Thoracic aorta (tissue), 2 donors: Measurements from ENCODE around the gene CD3D. TPM values are rescaled to one million over a fixed set of nuclear protein-coding genes. Genes with fewer than 3 reads are reported as not detected.

Experiments used
- ATAC-seq: fragments of 150-250 bp; one replicate; pipeline ENCODE4 v1.8.0; 2017; ENCODE audit warnings: low read depth; ENCODE audit not compliant: insufficient number of reproducible peaks, low FRiP score
- DNase-seq: peaks from one replicate; pipeline ENCODE4 v3.0.0-alpha.2; 2020; ENCODE audit warnings: low spot score
- H3K27ac ChIP-seq, 2 donors: fragments of 200-600 bp; sonication (generic); 1 replicate in 1 of 2; 2 replicates in 1 of 2; pipeline ENCODE4 v1.5.1; 2016; ENCODE audit warnings: mild to moderate bottlenecking in 2 of 2, moderate library complexity in 2 of 2
- H3K27me3 ChIP-seq: fragments of 200-600 bp; sonication (generic); replicated peaks from 2 replicates; pipeline ENCODE4 v1.6.0; 2016; ENCODE audit warnings: mild to moderate bottlenecking; ENCODE audit not compliant: insufficient read depth
- H3K36me3 ChIP-seq: fragments of 200-600 bp; sonication (generic); one replicate; pipeline ENCODE4 v1.5.1; 2016
- H3K4me1 ChIP-seq, 2 donors: fragments of 200-600 bp; sonication (generic); 1 replicate in 1 of 2; 2 replicates in 1 of 2; pipeline versions ENCODE4 v1.5.1 to v1.6.0; 2016; ENCODE audit warnings: low read depth in 2 of 2, mild to moderate bottlenecking in 1 of 2; ENCODE audit not compliant: control insufficient read depth in 1 of 2
- H3K4me3 ChIP-seq: fragments of 200-600 bp; sonication (generic); 2 replicates; pipeline ENCODE4 v1.5.1; 2016; ENCODE audit warnings: mild to moderate bottlenecking
- H3K9me3 ChIP-seq: fragments of 200-600 bp; sonication (generic); 2 replicates; pipeline ENCODE4 v1.5.1; 2016
- total RNA-seq, 2 donors: library from RNA; depleted of rRNA; stranded (reverse); fragments of >200 nt; gene quantifications; one replicate each; pipeline versions ENCODE4 v1.1.0 to v1.2.3, GENCODE V29; 2016
- TF ChIP-seq, protein P1 (sequence below): fragments of 200-600 bp; sonication (generic); IDR thresholded peaks from one replicate; pipeline ENCODE4 v1.5.1; 2019; ENCODE audit warnings: antibody characterized with exemption

Gene CD3D
- total RNA-seq, 2 donors from 2014 or later, result 1.6 to 5.8 TPM

GRCh38 chr11:118325283-118325682, 17.2 kb downstream of the CD3D start:
- no peaks in the 10 kb centered on the region for H3K4me1 ChIP-seq
- H3K9me3 ChIP-seq, result no peaks in the 10 kb centered on the region
- no peaks in the 10 kb centered on the region for H3K27me3 ChIP-seq
- no peak for DNase-seq
- TF ChIP-seq, protein P1, sequence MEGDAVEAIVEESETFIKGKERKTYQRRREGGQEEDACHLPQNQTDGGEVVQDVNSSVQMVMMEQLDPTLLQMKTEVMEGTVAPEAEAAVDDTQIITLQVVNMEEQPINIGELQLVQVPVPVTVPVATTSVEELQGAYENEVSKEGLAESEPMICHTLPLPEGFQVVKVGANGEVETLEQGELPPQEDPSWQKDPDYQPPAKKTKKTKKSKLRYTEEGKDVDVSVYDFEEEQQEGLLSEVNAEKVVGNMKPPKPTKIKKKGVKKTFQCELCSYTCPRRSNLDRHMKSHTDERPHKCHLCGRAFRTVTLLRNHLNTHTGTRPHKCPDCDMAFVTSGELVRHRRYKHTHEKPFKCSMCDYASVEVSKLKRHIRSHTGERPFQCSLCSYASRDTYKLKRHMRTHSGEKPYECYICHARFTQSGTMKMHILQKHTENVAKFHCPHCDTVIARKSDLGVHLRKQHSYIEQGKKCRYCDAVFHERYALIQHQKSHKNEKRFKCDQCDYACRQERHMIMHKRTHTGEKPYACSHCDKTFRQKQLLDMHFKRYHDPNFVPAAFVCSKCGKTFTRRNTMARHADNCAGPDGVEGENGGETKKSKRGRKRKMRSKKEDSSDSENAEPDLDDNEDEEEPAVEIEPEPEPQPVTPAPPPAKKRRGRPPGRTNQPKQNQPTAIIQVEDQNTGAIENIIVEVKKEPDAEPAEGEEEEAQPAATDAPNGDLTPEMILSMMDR, result no peak
- no peak for ATAC-seq
- no peak overlapping the region for H3K27ac ChIP-seq
- no peak overlapping the region for H3K4me3 ChIP-seq
- H3K36me3 ChIP-seq, result no peaks in the 10 kb centered on the region

- no peaks in the 10 kb centered on the region for H3K36me3 ChIP-seq
- H3K4me1 ChIP-seq, result no peaks in the 10 kb centered on the region
- no peaks in the 10 kb centered on the region for H3K9me3 ChIP-seq
- TF ChIP-seq, protein P1, result no peak
- ATAC-seq (no peak), DNase-seq (no peak)
- H3K27me3 ChIP-seq, result no peaks in the 10 kb centered on the region
- H3K27ac ChIP-seq, result no peak overlapping the region
- no peak overlapping the region for H3K4me3 ChIP-seq
Observed at GRCh38 chr11:118322721-118323120, 19.8 kb downstream of the CD3D start.

DNA sequence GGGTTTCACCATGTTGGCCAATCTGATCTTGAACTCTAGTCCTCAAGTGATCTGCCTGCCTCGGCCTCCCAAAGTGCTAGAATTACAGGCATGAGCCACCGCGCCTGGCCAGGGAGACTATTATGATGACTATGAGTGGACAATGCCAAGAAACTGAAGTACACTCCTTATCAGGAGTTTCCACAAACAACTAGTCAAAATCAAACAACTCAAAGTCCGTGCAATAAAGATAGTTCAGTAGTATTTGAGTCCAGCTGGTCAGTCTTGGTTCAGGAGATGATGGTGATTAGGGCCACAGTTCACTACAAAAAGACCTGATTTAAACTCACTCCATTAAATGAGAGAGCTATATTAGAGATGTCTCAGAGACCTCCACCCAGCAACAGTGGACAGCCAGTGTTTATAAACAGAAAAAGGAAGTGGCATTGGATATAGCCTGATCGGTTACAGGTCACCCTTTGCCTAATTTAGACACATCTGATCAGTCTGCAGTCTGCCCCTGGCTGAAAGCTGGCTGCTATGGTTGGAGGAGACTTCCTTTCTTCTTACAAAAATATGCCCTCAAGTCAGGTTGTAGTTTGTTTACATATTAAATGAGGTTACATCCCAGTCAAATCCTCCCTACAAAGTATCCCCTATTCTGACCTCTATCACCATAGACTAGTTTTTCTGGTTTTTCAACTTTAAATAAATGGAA, 21.0 kb downstream of the CD3D start:
- H3K9me3 ChIP-seq, result no peaks in the 10 kb centered on the region
- no peak for ATAC-seq
- no peak overlapping the region for H3K27ac ChIP-seq
- TF ChIP-seq, protein P1, result no peak
- no peaks in the 10 kb centered on the region for H3K36me3 ChIP-seq
- peaks cover 4% of the 10 kb centered on the region in 2 donors for H3K4me1 ChIP-seq
- no peaks in the 10 kb centered on the region for H3K27me3 ChIP-seq
- H3K4me3 ChIP-seq, result no peak overlapping the region
- no peak for DNase-seq

DNA sequence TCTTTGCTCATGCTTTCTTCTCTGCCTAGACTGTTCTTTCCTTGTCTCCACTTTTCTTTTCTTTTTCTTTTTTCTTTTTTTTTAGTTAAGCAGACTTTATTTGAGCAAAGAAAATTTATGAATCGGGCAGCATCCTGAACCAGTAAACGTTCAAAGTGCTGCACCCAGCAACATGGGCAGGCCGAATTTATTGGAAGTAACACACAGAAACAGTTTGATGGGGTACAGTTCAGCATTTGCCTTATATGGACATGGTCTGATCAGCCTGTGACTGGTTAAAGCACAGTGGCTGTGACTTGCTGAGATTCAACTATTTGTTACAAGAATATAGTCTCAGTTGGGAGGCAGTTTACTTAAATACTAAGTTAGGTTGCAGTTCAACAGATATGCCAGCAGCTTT, 22.0 kb downstream of the CD3D start:
- DNase-seq (no peak), ATAC-seq (no peak)
- Histone ChIP-seq H3K4me3 (no peak overlapping the region), H3K27ac (no peak overlapping the region), H3K27me3 (no peaks in the 10 kb centered on the region), H3K9me3 (no peaks in the 10 kb centered on the region), H3K36me3 (no peaks in the 10 kb centered on the region), H3K4me1 (peaks cover 4 to 10% of the 10 kb centered on the region in 2 donors)
- TF ChIP-seq, protein P1, result no peak

- DNase-seq (no peak), ATAC-seq (no peak)
- H3K36me3 ChIP-seq, result no peaks in the 10 kb centered on the region
- H3K9me3 ChIP-seq, result no peaks in the 10 kb centered on the region
- TF ChIP-seq, protein P1, result no peak
- H3K4me1 ChIP-seq, result peaks cover 7 to 12% of the 10 kb centered on the region in 2 donors
- no peaks in the 10 kb centered on the region for H3K27me3 ChIP-seq
- no peak overlapping the region for H3K4me3 ChIP-seq
- no peak overlapping the region for H3K27ac ChIP-seq
Observed at GRCh38 chr11:118319337-118319707, 23.2 kb downstream of the CD3D start.
